Activated CD4-positive, alpha-beta T cell treated with anti-CD3 and anti-CD28 coated beads, Interleukin-2, amount 50 U/mL, for 1 hour (primary cell): ENCODE results near the gene GOLIM4.
"Not testable (repeated sequence)": the region's sequence is repeated elsewhere in the genome, so short reads cannot be mapped to it uniquely, and the experiment has no call there.

ENCODE experiments used
- DNase-seq: peaks from one replicate; pipeline ENCODE4 v3.0.0-alpha.2; 2020

Gene GOLIM4

GRCh38 chr3:168047936-168048335 lies 47.8 kb downstream of the GOLIM4 start:
- no peak for DNase-seq

GRCh38 chr3:168047190-168047795 lies 48.4 kb downstream of the GOLIM4 start:
- DNase-seq: no peak

- DNase-seq: no peak
Measured at GRCh38 chr3:168044049-168044448, 51.7 kb downstream of the GOLIM4 start.

- DNase-seq: no peak
Measured at GRCh38 chr3:168040607-168041208, 55.0 kb downstream of the GOLIM4 start.

GRCh38 chr3:168037020-168037419 lies 58.7 kb downstream of the GOLIM4 start:
- no peak for DNase-seq

GRCh38 chr3:168036619-168037018 lies 59.1 kb downstream of the GOLIM4 start:
- DNase-seq: no peak

GRCh38 chr3:168034152-168034928 lies 61.4 kb downstream of the GOLIM4 start:
- DNase-seq: no peak

- no peak for DNase-seq
Measured at GRCh38 chr3:168030577-168030976, 65.1 kb downstream of the GOLIM4 start.

GRCh38 chr3:168029705-168030104 lies 66.0 kb downstream of the GOLIM4 start:
- no peak for DNase-seq

- no peak for DNase-seq
Measured at GRCh38 chr3:168028086-168028485, 67.6 kb downstream of the GOLIM4 start.

- no peak for DNase-seq
Measured at GRCh38 chr3:168026764-168027163, 69.0 kb downstream of the GOLIM4 start.

- no peak for DNase-seq
Measured at GRCh38 chr3:168025076-168025475, 70.6 kb downstream of the GOLIM4 start.

- no peak for DNase-seq
Measured at GRCh38 chr3:168024537-168024941, 71.2 kb downstream of the GOLIM4 start.

GRCh38 chr3:168021737-168022450 lies 73.8 kb downstream of the GOLIM4 start:
- no peak for DNase-seq

- DNase-seq: not testable (repeated sequence)
Measured at GRCh38 chr3:168011280-168011679, 84.4 kb downstream of the GOLIM4 start.

- no peak for DNase-seq
Measured at GRCh38 chr3:168006584-168006983, 89.1 kb downstream of the GOLIM4 start.

- no peak for DNase-seq
Measured at GRCh38 chr3:168003911-168004310, 91.8 kb downstream of the GOLIM4 start.

- DNase-seq: no peak
Measured at GRCh38 chr3:168002786-168003368, 92.8 kb downstream of the GOLIM4 start.

GRCh38 chr3:168001244-168001643 lies 94.5 kb downstream of the GOLIM4 start:
- no peak for DNase-seq

GRCh38 chr3:167998253-167998652 lies 97.5 kb downstream of the GOLIM4 start:
- no peak for DNase-seq

- DNase-seq: no peak
Measured at GRCh38 chr3:167996514-167996913, 99.2 kb downstream of the GOLIM4 start.

- no peak for DNase-seq
Measured at GRCh38 chr3:167992381-167992780, 103.3 kb downstream of the GOLIM4 start.

- DNase-seq: no peak
Measured at GRCh38 chr3:167991213-167991612, 104.5 kb downstream of the GOLIM4 start.
